Kidney (tissue), 14 donors: ENCODE measurements around the gene PPY. TPM values are rescaled to one million over a fixed set of nuclear protein-coding genes. Genes with fewer than 3 reads are reported as not detected.

Experiments
- DNase-seq, 5 donors: peaks; one replicate each; pipeline ENCODE4 v3.0.0-alpha.2; 2013 to 2020
- FAIRE-seq: peaks from 2 replicates; lab custom pipeline; 2012; peaks lifted over from hg19 to GRCh38; lab: Jason Lieb, UNC
- H3K27ac ChIP-seq, 2 donors: one replicate each; pipeline ENCODE4 v1.7.0; 2013; ENCODE audit warnings: low read depth in 2 of 2, low read length in 2 of 2, inconsistent platforms in 1 of 2
- H3K27me3 ChIP-seq: one replicate; pipeline ENCODE4 v1.7.1; 2013; ENCODE audit warnings: low read length, inconsistent platforms; ENCODE audit not compliant: control insufficient read depth, insufficient read depth
- H3K36me3 ChIP-seq, 3 donors: one replicate each; pipeline versions ENCODE4 v1.7.0 to v1.7.1; 2013; ENCODE audit warnings: low read length in 3 of 3, control low read depth in 1 of 3, inconsistent platforms in 1 of 3; ENCODE audit not compliant: insufficient read depth in 3 of 3, control insufficient read depth in 2 of 3
- H3K4me1 ChIP-seq, 3 donors: one replicate each; pipeline versions ENCODE4 v1.7.0 to v1.7.1; 2013; ENCODE audit warnings: low read length in 3 of 3, inconsistent platforms in 1 of 3, low read depth in 1 of 3; ENCODE audit not compliant: control insufficient read depth in 2 of 3, insufficient read depth in 2 of 3
- H3K4me3 ChIP-seq, 3 donors: one replicate each; pipeline versions ENCODE4 v1.7.0 to v1.8.1; 2013; ENCODE audit warnings: low read length in 3 of 3, control low read depth in 1 of 3, inconsistent platforms in 1 of 3
- H3K9ac ChIP-seq, 3 donors: one replicate each; pipeline versions ENCODE4 v1.7.0 to v1.7.1; 2013; ENCODE audit warnings: low read length in 3 of 3, control low read depth in 1 of 3, inconsistent platforms in 1 of 3
- H3K9me3 ChIP-seq, 3 donors: one replicate each; pipeline versions ENCODE4 v1.7.0 to v1.7.1; 2013; ENCODE audit warnings: low read length in 3 of 3, control low read depth in 1 of 3, inconsistent platforms in 1 of 3; ENCODE audit not compliant: control insufficient read depth in 2 of 3, insufficient read depth in 1 of 3
- intact Hi-C: fragments of 100-400 bp; cut with DNase I; formaldehyde crosslinking; loops from one replicate; pipeline ENCODE4 v1.11.1; 2022
- polyA plus RNA-seq: library from polyadenylated mRNA; stranded (reverse); fragments of 350-450 nt; fragmentation: Illumina TruSeq; extraction: RNeasy Lipid Tissue Mini Kit (QIAGEN cat#74804); gene quantifications from one replicate; pipeline ENCODE4 v1.2.3, GENCODE V29; 2014; ENCODE audit warnings: low read depth, low replicate concordance; ENCODE audit not compliant: insufficient read depth
- total RNA-seq: library from RNA; stranded (reverse); fragmentation: NEBNext Ultra II Directional; extraction: Animal tissue kit (Norgen Biotek cat#: 25700); gene quantifications from one replicate; pipeline ENCODE4 v1.2.1, GENCODE V29; 2021
- TF ChIP-seq, protein P1 (sequence below): IDR thresholded peaks from 3 replicates; pipeline ENCODE4 v1.5.1; 2012; ENCODE audit warnings: mild to moderate bottlenecking, moderate library complexity, borderline replicate concordance; ENCODE audit not compliant: insufficient read depth; ENCODE audit errors: extremely low read depth
- donor health status: control.
- donor health status: control.
- donor health status: control.
- donor health status: control.
- donor health status: control.
- donor health status: DM: yes; HTN: yes; CAD: no.
- donor health status: Normal renal cell carcinoma (clear cell type).

The PPY gene
- total and polyA plus RNA-seq, 2 donors from 2014 or later, result not detected

- no peak overlapping the region for H3K9ac ChIP-seq
Observed at GRCh38 chr17:43986225-43986981, 44.1 kb upstream of the PPY start.

GRCh38 chr17:43984521-43984920 lies 42.2 kb upstream of the PPY start:
- Histone ChIP-seq H3K9ac (no peak overlapping the region), H3K36me3 (no peaks in the 10 kb centered on the region), H3K4me3 (no peak overlapping the region), H3K27me3 (peaks cover 5% of the 10 kb centered on the region), H3K4me1 (peaks cover 0 to 6% (median 0%) of the 10 kb centered on the region in 3 donors), H3K9me3 (no peaks in the 10 kb centered on the region), H3K27ac (no peak overlapping the region)
- intact Hi-C loops, result no loop called here
- TF ChIP-seq, protein P1, sequence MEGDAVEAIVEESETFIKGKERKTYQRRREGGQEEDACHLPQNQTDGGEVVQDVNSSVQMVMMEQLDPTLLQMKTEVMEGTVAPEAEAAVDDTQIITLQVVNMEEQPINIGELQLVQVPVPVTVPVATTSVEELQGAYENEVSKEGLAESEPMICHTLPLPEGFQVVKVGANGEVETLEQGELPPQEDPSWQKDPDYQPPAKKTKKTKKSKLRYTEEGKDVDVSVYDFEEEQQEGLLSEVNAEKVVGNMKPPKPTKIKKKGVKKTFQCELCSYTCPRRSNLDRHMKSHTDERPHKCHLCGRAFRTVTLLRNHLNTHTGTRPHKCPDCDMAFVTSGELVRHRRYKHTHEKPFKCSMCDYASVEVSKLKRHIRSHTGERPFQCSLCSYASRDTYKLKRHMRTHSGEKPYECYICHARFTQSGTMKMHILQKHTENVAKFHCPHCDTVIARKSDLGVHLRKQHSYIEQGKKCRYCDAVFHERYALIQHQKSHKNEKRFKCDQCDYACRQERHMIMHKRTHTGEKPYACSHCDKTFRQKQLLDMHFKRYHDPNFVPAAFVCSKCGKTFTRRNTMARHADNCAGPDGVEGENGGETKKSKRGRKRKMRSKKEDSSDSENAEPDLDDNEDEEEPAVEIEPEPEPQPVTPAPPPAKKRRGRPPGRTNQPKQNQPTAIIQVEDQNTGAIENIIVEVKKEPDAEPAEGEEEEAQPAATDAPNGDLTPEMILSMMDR, result no peak
- DNase-seq (no peak), FAIRE-seq (no peak)

More at GRCh38 chr17:43986225-43986981, 44.1 kb upstream of the PPY start:
- H3K27me3 ChIP-seq, result peaks cover 5% of the 10 kb centered on the region
- TF ChIP-seq, protein P1, result no peak
- no peaks in the 10 kb centered on the region for H3K36me3 ChIP-seq
- FAIRE-seq (no peak), DNase-seq (no peak)
- H3K4me1 ChIP-seq, result peaks cover 0 to 6% (median 0%) of the 10 kb centered on the region in 3 donors
- no peak overlapping the region for H3K4me3 ChIP-seq
- no peaks in the 10 kb centered on the region for H3K9me3 ChIP-seq
- H3K27ac ChIP-seq, result no peak overlapping the region
- intact Hi-C loops, result no loop called here

DNA sequence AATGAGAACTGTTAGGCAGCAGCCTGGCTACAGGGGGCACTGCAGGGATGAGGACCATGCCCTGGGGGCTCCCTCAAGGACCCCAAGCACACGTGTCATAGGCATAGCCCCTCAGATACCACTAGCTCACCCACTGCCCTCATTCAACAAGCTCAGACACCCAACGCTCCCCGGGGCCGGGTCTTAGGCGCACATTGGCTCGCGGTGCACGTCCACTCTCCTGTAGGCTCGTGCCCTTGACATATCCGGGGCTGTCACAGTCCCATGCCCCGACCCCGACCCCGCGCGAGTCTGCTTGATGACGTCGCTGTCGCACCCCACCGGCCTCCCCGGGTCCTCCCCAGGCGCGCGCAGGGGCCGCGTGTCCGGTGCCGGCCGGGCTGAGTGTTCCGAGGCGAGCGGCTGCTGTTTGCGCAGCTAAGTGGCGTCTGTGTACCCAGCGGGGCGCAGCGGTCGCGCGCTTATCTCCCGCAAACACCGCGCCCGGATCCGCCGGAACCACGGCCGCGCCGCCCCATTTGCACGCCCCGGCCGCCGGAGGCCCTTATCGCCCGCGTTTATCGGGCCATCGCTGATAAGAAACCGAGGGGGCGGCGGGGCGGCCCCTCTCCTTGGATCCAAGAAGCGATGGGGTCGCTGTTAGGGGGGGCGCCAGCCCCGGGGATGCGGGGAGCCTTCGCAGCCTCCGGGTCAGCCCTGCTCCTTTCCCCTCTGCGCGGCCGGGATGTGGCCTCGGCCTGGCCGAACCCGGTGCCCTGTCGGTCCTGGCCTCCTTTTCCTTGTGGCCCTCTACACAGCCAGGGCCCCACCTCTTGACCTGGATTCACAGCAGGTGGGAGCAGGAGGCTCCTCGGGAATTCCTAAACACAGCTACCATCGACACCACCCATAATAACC lies 41.5 kb upstream of the PPY start:
- no peak for FAIRE-seq
- intact Hi-C loops, result no loop called here
- TF ChIP-seq, protein P1, result no peak
- peak overlapping the region in 1 of 3 donors; percentile 37 for H3K4me3 ChIP-seq
- H3K4me1 ChIP-seq, result peaks cover 0 to 6% (median 0%) of the 10 kb centered on the region in 3 donors
- no peak overlapping the region for H3K9ac ChIP-seq
- H3K9me3 ChIP-seq, result no peaks in the 10 kb centered on the region
- no peak overlapping the region for H3K27ac ChIP-seq
- peaks cover 5% of the 10 kb centered on the region for H3K27me3 ChIP-seq
- no peaks in the 10 kb centered on the region for H3K36me3 ChIP-seq
- peak; percentile 47 to 77 (median 72) for DNase-seq
